ENCODE measurements around the gene SEC31A. TPM values are rescaled to one million over a fixed set of nuclear protein-coding genes. Genes with fewer than 3 reads are reported as not detected.
"Not testable (repeated sequence)": the region's sequence is repeated elsewhere in the genome, so short reads cannot be mapped to it uniquely, and the experiment has no call there.

SEC31A gene
- polyA plus RNA-seq, 3 donors = 74.8 to 120 (median 107) TPM

DNA sequence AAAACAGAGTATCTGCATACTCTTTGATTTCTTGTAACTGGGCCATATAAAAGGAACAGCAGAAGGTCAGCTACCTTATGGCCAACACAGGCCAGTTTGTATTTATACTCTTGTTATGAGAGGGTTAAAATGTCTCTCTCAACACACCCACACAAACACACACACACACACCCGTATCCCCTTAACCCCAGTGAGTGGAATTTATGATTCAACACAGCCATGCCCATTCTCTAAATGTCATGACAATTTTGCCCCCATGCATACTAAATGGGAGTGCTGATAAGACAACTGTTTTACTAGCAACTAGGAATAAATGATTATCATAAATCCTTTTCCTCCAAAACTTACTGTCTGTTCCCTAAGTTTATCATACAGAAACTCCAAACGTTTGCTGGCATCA lies 70.3 kb downstream of the SEC31A start:
- no peaks in the 10 kb centered on the region for H3K27me3 ChIP-seq (ENCODE audit: control insufficient read depth in 2 of 2, insufficient read depth in 2 of 2, low read length in 2 of 2)
- Mint-ChIP-seq H3K36me3 (peaks cover 77 to 87% of the 10 kb centered on the region in 2 donors), H3K27me3 (ENCODE audit: low read depth in 3 of 3) (peaks cover 0 to 1% (median 0%) of the 10 kb centered on the region in 3 donors), H3K27ac (no peak overlapping the region), H3K9me3 (peaks cover 0 to 1% (median 0%) of the 10 kb centered on the region in 7 donors), H3K4me1 (no peaks in the 10 kb centered on the region), H3K4me3 (no peak overlapping the region)
- peaks cover 69 to 88% of the 10 kb centered on the region in 2 donors for H3K36me3 ChIP-seq (replicated peaks in 1 of 2; ENCODE audit: control insufficient read depth in 1 of 2, insufficient read depth in 2 of 2, low read length in 2 of 2)
- H3K4me3 ChIP-seq (replicated peaks in 1 of 3; ENCODE audit: low read depth in 2 of 3, low read length in 3 of 3) = no peak overlapping the region
- no peaks in the 10 kb centered on the region for H4K20me1 ChIP-seq (ENCODE audit: insufficient read depth, low read length)
- no peaks in the 10 kb centered on the region for H3K79me2 ChIP-seq (ENCODE audit: insufficient read depth, low read length)
- no peak overlapping the region for H3K27ac ChIP-seq (ENCODE audit: low read depth in 1 of 2, low read length in 2 of 2)
- H3K9ac ChIP-seq (ENCODE audit: insufficient read depth, low read length, poor library complexity, severe bottlenecking) = no peak overlapping the region
- intact Hi-C loops (cut with micrococcal nuclease) = loop anchor here in 1 of 2 donors (10.0 kb wide), 1 partner anchor 1894 kb away; no protein-coding TSS in a partner anchor
- H3K9me3 ChIP-seq (replicated peaks in 1 of 2; ENCODE audit: control insufficient read depth in 1 of 2, insufficient read depth in 1 of 2, low read length in 2 of 2) = no peaks in the 10 kb centered on the region
- no peak overlapping the region for H3K4me2 ChIP-seq (replicated peaks; ENCODE audit: extremely low read depth, low read length, poor library complexity, severe bottlenecking)
- WGBS (ENCODE audit: insufficient coverage) = no CpG with 5 or more reads among the region's 2 CpGs
- no peak overlapping the region for H2AFZ ChIP-seq (ENCODE audit: insufficient read depth, low read depth, low read length, poor library complexity, severe bottlenecking)
- TF ChIP-seq, protein P1, sequence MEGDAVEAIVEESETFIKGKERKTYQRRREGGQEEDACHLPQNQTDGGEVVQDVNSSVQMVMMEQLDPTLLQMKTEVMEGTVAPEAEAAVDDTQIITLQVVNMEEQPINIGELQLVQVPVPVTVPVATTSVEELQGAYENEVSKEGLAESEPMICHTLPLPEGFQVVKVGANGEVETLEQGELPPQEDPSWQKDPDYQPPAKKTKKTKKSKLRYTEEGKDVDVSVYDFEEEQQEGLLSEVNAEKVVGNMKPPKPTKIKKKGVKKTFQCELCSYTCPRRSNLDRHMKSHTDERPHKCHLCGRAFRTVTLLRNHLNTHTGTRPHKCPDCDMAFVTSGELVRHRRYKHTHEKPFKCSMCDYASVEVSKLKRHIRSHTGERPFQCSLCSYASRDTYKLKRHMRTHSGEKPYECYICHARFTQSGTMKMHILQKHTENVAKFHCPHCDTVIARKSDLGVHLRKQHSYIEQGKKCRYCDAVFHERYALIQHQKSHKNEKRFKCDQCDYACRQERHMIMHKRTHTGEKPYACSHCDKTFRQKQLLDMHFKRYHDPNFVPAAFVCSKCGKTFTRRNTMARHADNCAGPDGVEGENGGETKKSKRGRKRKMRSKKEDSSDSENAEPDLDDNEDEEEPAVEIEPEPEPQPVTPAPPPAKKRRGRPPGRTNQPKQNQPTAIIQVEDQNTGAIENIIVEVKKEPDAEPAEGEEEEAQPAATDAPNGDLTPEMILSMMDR (IDR thresholded peaks at IDR 0.05) = no peak
- DNase-seq = no peak
- H3K4me1 ChIP-seq (ENCODE audit: control insufficient read depth in 1 of 2, insufficient read depth in 2 of 2, low read length in 2 of 2) = no peaks in the 10 kb centered on the region

DNA sequence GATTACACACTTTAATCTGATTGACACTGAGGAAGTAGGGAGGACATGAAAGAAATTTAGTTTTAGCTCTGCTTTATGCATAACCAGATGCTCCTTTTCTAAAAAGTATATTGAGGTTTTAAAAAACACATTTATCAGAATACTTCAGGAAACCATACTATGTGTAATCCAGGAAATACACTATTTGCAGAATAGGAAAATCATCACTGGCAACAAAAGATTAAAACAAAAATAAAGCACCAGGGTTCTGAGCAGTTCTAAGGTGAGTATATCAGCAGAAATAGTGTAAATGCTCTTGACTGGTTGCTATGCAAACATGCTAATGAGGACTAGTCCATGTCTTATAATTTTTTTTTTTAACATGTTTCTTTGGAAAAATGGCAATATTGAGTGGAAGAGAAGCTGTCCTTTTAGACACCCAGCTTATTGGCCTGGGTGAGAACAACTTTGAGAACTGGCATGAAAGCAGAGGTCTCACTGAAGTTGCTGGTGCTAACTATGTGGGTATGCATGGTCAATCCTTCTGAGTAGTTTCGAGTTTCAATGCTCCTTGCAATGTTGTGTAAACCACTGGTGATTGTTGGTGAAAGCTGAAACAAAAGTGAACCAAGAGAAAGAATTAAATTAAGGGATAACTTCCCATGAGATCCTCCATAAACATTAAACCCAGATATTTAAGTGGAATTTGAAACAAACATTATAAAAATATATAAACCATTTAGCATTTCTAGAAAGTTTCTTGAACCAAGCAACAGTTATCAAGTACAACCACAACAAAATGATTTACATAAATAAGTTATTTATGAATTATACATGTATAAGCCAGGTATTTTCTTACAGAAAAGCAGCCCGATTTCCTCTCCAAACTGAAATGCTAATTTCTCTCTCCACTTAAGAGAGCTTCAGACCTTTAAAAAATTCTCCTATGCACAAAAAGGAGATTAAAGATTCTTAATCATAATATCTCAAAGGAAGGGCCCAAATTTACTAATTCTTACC lies 72.0 kb downstream of the SEC31A start:
- Mint-ChIP-seq H3K4me1 (no peaks in the 10 kb centered on the region), H3K27me3 (ENCODE audit: low read depth in 3 of 3) (peaks cover 0 to 1% (median 0%) of the 10 kb centered on the region in 3 donors), H3K27ac (no peak overlapping the region), H3K4me3 (no peak overlapping the region), H3K36me3 (peaks cover 66 to 75% of the 10 kb centered on the region in 2 donors), H3K9me3 (peaks cover 0 to 1% (median 0%) of the 10 kb centered on the region in 7 donors)
- Histone ChIP-seq H3K9ac (ENCODE audit: insufficient read depth, low read length, poor library complexity, severe bottlenecking) (no peak overlapping the region), H3K79me2 (ENCODE audit: insufficient read depth, low read length) (no peaks in the 10 kb centered on the region), H3K36me3 (replicated peaks in 1 of 2; ENCODE audit: control insufficient read depth in 1 of 2, insufficient read depth in 2 of 2, low read length in 2 of 2) (peaks cover 53 to 72% of the 10 kb centered on the region in 2 donors), H3K27ac (ENCODE audit: low read depth in 1 of 2, low read length in 2 of 2) (no peak overlapping the region), H3K9me3 (replicated peaks in 1 of 2; ENCODE audit: control insufficient read depth in 1 of 2, insufficient read depth in 1 of 2, low read length in 2 of 2) (no peaks in the 10 kb centered on the region), H3K27me3 (ENCODE audit: control insufficient read depth in 2 of 2, insufficient read depth in 2 of 2, low read length in 2 of 2) (no peaks in the 10 kb centered on the region), H3K4me1 (ENCODE audit: control insufficient read depth in 1 of 2, insufficient read depth in 2 of 2, low read length in 2 of 2) (no peaks in the 10 kb centered on the region), H2AFZ (ENCODE audit: insufficient read depth, low read depth, low read length, poor library complexity, severe bottlenecking) (no peak overlapping the region), H3K4me3 (replicated peaks in 1 of 3; ENCODE audit: low read depth in 2 of 3, low read length in 3 of 3) (no peak overlapping the region), H4K20me1 (ENCODE audit: insufficient read depth, low read length) (no peaks in the 10 kb centered on the region), H3K4me2 (replicated peaks; ENCODE audit: extremely low read depth, low read length, poor library complexity, severe bottlenecking) (no peak overlapping the region)
- TF ChIP-seq, protein P1 (IDR thresholded peaks at IDR 0.05) = no peak
- WGBS (ENCODE audit: insufficient coverage) = no CpG with 5 or more reads among the region's 2 CpGs
- intact Hi-C loops (cut with micrococcal nuclease) = no loop called here
- DNase-seq = no peak

DNA sequence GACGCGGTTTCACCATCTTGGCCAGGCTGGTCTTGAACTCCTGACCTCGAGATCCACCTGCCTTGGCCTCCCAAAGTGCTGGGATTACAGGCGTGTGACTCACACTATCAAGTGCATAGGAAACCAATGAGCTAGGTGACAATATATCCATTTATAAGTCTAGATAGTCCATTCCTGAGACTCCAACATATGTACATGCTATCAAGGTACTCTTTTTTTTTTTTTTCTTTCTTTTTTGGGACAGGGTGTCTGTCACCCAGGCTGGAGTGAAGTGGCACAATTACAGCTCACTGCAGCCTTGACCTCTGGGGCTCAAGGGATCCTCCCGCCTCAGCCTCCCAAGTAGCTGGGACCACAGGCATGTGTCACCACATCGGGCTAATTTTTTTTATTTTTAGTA lies 74.1 kb downstream of the SEC31A start:
- H3K27me3 Mint-ChIP-seq (ENCODE audit: low read depth in 3 of 3); H3K27ac ChIP-seq (ENCODE audit: low read depth in 1 of 2, low read length in 2 of 2); H4K20me1 ChIP-seq (ENCODE audit: insufficient read depth, low read length); H3K4me1 ChIP-seq (ENCODE audit: control insufficient read depth in 1 of 2, insufficient read depth in 2 of 2, low read length in 2 of 2); H2AFZ ChIP-seq (ENCODE audit: insufficient read depth, low read depth, low read length, poor library complexity, severe bottlenecking); H3K27me3 ChIP-seq (ENCODE audit: control insufficient read depth in 2 of 2, insufficient read depth in 2 of 2, low read length in 2 of 2); H3K4me2 ChIP-seq (replicated peaks; ENCODE audit: extremely low read depth, low read length, poor library complexity, severe bottlenecking); H3K4me1 Mint-ChIP-seq; H3K79me2 ChIP-seq (ENCODE audit: insufficient read depth, low read length); H3K9ac ChIP-seq (ENCODE audit: insufficient read depth, low read length, poor library complexity, severe bottlenecking); H3K4me3 ChIP-seq (replicated peaks in 1 of 3; ENCODE audit: low read depth in 2 of 3, low read length in 3 of 3); intact Hi-C loops (cut with micrococcal nuclease); H3K9me3 Mint-ChIP-seq; H3K4me3 Mint-ChIP-seq; H3K9me3 ChIP-seq (replicated peaks in 1 of 2; ENCODE audit: control insufficient read depth in 1 of 2, insufficient read depth in 1 of 2, low read length in 2 of 2); DNase-seq: not testable (repeated sequence)
- peaks cover 34 to 51% of the 10 kb centered on the region in 2 donors for H3K36me3 ChIP-seq (replicated peaks in 1 of 2; ENCODE audit: control insufficient read depth in 1 of 2, insufficient read depth in 2 of 2, low read length in 2 of 2)
- WGBS (ENCODE audit: insufficient coverage) = 100% methylated on average over 2 of the region's 6 CpGs
- Mint-ChIP-seq H3K36me3 (peaks cover 48 to 59% of the 10 kb centered on the region in 2 donors), H3K27ac (peak overlapping the region in 1 of 7 donors; percentile 16)

All from CD14-positive monocyte (primary cell).